AG10803 (cell line): ENCODE data around the gene TRPM6.

Experiments used
- DNase-seq: peaks from one replicate; pipeline ENCODE4 v3.0.0; 2010; ENCODE audit warnings: low read depth
- H3K4me3 ChIP-seq: 2 replicates; pipeline ENCODE4 v1.5.1; 2011; ENCODE audit warnings: mild to moderate bottlenecking, low read length, control low read depth
- TF ChIP-seq, protein P1 (sequence below): conservative IDR thresholded peaks from 2 replicates; pipeline ENCODE4 v1.5.1; 2011; ENCODE audit warnings: mild to moderate bottlenecking, low read length, control low read depth, inconsistent platforms

TRPM6 gene

DNA sequence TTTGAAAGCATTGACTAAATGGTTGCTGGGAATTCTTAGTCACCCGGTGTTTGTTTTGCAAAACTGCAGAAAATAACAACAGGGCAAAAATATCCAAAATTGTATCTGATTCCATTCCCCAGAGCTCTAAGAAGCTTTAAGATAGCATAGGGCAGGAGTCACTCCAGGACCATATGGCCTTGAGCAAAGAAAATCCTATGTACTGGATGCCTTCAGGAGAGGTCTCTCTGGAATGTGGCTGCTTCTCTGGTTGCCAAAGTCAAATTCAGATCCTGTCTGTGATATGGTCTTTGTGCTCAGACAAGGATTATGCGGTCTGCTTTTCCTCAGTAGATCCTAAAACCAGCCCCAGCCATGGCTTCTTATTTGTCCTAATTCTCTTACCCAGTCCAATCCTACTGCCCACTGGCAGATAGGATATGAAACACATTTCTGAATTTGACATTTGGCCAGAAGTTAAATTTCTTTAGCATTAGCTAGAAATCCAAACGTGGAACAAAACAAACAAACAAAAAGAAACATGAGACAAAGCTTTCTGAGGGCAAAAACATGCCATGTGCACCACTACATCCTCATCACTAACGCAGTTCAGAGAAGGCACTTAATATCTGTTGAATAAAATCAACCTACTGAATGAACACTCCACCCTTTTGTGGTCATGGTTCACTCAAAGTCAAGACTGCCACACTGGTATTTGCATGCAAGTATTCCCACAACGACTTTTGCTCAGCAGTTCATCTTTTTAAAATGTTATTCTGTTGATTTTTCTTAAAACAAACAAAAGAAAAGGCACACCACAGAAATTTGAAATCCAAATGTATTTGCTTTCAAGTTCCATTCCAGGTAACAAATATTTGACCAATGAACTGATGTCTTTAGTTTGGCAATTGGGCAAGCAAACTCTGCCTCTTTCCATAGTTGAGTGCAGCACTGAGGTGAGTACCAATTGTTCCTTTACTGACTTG is 165.7 kb downstream of the TRPM6 start:
- TF ChIP-seq, protein P1, sequence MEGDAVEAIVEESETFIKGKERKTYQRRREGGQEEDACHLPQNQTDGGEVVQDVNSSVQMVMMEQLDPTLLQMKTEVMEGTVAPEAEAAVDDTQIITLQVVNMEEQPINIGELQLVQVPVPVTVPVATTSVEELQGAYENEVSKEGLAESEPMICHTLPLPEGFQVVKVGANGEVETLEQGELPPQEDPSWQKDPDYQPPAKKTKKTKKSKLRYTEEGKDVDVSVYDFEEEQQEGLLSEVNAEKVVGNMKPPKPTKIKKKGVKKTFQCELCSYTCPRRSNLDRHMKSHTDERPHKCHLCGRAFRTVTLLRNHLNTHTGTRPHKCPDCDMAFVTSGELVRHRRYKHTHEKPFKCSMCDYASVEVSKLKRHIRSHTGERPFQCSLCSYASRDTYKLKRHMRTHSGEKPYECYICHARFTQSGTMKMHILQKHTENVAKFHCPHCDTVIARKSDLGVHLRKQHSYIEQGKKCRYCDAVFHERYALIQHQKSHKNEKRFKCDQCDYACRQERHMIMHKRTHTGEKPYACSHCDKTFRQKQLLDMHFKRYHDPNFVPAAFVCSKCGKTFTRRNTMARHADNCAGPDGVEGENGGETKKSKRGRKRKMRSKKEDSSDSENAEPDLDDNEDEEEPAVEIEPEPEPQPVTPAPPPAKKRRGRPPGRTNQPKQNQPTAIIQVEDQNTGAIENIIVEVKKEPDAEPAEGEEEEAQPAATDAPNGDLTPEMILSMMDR: no peak
- H3K4me3 ChIP-seq: no peak overlapping the region
- no peak for DNase-seq

DNA sequence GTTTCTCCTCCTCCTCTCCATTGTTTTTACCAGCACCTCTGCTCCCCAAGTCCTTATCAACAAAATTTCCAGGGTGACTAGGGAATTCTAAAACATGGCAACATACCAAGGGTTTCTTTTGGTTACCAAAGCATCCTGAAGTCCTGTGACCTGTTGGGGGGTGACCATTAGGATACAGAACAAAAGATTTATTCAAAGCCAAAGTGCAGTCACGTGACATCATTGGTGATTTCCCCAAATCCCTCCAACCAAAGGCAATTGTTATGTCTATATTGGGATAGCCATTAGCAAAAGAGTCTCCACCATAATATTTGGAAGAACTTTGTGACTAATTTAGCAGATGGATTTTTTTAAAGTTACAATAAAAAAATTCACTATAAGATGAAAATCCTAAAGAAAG is 168.4 kb downstream of the TRPM6 start:
- TF ChIP-seq, protein P1: no peak
- DNase-seq: no peak
- H3K4me3 ChIP-seq: no peak overlapping the region

DNA sequence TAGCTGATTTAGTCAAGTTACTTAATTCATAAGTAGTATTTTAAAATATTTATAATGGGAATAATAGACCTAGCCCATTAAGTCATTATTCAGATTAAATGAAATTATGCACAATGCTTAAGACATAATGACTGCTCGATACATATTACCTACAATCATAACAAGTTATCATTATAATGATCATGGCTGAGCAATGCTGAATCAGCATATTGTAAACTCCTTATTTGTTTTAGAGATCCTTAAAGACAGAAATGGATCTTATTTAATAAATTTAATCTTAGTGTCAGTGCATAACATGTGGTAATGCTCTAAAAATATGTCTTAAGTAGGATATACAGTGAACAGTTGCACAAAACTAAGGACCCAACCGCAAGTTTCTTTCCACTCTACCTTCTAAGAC is 169.0 kb downstream of the TRPM6 start:
- DNase-seq: no peak
- no peak overlapping the region for H3K4me3 ChIP-seq
- TF ChIP-seq, protein P1: no peak

DNA sequence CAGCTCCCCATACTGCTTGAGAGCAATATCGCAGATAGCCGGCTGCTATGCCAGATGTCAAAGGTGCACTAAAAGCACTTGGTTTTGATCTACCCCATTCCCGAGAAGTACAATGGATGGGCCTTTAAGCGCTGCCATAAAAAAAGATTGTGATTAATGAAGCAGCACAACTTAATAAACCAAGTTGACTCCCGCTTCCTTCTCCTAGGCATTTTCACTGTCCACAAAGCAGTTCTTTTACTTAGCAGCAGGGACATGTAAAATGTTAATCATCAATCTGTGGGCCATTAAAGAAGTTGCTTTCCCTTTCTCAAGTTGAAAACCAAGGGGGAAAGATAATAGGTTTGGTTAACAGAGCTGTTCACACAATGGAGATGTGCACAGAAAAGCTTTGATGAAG is 176.4 kb downstream of the TRPM6 start:
- no peak overlapping the region for H3K4me3 ChIP-seq
- TF ChIP-seq, protein P1: no peak
- no peak for DNase-seq

DNA sequence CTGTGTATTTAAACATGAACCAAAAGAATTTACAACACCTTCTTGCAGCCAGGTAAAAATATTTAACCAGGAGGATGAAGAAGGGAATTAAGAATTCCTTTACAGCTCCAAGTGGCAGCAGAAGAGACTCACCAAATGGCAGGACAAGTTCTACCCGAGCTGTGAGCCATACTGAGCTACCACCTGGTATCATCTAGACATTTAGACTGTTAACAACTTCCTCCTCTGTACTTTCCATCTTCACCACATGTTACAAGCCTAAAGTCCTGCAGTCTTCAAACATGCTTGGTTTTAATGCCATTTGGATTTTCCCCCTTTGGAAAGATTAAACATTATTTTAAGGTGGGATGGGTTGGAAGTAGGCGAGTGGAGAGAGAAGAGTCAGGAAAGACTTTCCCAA is 190.2 kb downstream of the TRPM6 start:
- TF ChIP-seq, protein P1: no peak
- no peak for DNase-seq
- no peak overlapping the region for H3K4me3 ChIP-seq

DNA sequence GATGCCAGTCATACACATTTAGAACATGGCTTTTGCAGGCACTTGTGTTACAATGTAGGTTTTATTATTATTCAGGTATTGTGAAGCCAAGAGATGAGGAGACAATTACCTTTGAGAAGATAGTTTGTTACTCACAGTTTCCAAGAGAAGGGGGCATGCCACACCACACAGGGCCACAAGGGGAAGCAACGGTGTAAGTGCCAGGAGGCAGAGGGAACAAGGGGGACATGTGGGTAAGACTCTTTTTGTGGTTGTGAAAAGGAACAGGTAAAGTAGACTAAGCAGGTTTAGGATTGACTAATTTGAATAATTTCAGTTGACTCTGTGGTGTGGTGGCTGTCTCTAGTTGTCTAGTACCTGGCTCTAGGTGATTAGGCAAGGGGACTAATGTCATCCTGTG is 191.2 kb downstream of the TRPM6 start:
- H3K4me3 ChIP-seq: no peak overlapping the region
- TF ChIP-seq, protein P1: no peak
- no peak for DNase-seq

DNA sequence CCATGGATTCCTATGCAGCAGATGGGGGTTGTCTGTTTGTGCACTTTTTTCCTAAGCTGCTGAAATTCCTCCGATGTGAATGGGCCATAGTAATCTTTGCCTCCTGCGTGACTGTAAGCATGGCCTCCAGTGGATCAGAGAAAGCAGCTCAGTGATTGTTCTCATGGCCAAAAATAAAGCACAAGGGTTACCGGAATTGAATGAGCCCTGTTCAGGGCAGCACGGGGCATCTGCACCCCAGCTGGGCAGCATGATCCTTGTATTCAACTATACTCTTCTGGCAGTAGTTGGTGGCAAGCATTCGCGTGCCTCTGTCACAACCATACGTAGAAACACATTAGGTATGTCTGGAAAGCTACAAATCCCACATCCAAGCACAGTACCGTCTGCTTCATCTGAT is 196.7 kb downstream of the TRPM6 start:
- TF ChIP-seq, protein P1: no peak
- DNase-seq: no peak
- no peak overlapping the region for H3K4me3 ChIP-seq
